ENCODE results near the gene CFAP141.
A peak's percentile ranks its signal among the peaks of the same experiment; 100 is the strongest.

Gene CFAP141

DNA sequence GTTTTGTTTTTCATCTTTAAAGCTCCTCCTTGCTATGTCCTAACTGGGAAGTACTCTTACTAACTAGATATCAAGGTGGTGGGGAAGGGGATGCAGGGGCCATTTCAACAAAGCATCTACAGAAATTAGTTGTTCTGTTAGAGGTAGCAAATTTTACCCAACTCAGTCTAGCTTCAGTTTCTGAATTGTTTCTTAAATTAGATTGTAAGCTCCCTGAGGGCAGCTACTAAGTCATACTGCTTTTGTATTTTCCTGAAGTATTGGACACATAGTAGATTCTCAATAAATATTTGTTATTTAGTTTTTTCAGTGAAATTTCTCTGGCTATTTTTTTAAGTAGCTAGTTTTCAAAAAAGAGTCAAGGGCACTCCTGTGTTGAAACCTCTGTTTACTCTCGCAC lies 16.4 kb upstream of the CFAP141 start:
- Histone ChIP-seq H3K9me2 (replicated peaks; ENCODE audit: low read depth, low read length) (no peaks in the 10 kb centered on the region), H3K4me3 (ENCODE audit: low read length, poor library complexity, severe bottlenecking) (peak overlapping the region; percentile 91), H3K27me3 (ENCODE audit: insufficient read depth, low read length, poor library complexity, severe bottlenecking) (no peaks in the 10 kb centered on the region), H3K9ac (ENCODE audit: low read depth, low read length, poor library complexity, severe bottlenecking) (peak overlapping the region; percentile 97), H3K79me2 (ENCODE audit: insufficient read depth, low read length) (peaks cover 95% of the 10 kb centered on the region), H3K9me3 (ENCODE audit: insufficient read depth, low read depth, low read length) (no peaks in the 10 kb centered on the region), H3K36me3 (ENCODE audit: insufficient read depth, low read length) (peaks cover 22% of the 10 kb centered on the region), H2AFZ (ENCODE audit: low read length) (no peak overlapping the region), H3K4me1 (ENCODE audit: insufficient read depth, low read length, poor library complexity, severe bottlenecking) (peaks cover 58% of the 10 kb centered on the region), H4K20me1 (ENCODE audit: insufficient read depth, low read length, poor library complexity, severe bottlenecking) (peaks cover 77% of the 10 kb centered on the region), H3F3A (ENCODE audit: low read depth) (no peaks in the 10 kb centered on the region), H3K4me2 (ENCODE audit: low read depth, low read length, poor library complexity, severe bottlenecking) (peak overlapping the region; percentile 99)
- TF ChIP-seq, protein P1, sequence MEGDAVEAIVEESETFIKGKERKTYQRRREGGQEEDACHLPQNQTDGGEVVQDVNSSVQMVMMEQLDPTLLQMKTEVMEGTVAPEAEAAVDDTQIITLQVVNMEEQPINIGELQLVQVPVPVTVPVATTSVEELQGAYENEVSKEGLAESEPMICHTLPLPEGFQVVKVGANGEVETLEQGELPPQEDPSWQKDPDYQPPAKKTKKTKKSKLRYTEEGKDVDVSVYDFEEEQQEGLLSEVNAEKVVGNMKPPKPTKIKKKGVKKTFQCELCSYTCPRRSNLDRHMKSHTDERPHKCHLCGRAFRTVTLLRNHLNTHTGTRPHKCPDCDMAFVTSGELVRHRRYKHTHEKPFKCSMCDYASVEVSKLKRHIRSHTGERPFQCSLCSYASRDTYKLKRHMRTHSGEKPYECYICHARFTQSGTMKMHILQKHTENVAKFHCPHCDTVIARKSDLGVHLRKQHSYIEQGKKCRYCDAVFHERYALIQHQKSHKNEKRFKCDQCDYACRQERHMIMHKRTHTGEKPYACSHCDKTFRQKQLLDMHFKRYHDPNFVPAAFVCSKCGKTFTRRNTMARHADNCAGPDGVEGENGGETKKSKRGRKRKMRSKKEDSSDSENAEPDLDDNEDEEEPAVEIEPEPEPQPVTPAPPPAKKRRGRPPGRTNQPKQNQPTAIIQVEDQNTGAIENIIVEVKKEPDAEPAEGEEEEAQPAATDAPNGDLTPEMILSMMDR (conservative IDR thresholded peaks at IDR 0.05; ENCODE audit: low read length): no peak
- no peak for TF ChIP-seq EZH2phosphoT487 (IDR thresholded peaks at IDR 0.05; ENCODE audit: borderline replicate concordance)

DNA sequence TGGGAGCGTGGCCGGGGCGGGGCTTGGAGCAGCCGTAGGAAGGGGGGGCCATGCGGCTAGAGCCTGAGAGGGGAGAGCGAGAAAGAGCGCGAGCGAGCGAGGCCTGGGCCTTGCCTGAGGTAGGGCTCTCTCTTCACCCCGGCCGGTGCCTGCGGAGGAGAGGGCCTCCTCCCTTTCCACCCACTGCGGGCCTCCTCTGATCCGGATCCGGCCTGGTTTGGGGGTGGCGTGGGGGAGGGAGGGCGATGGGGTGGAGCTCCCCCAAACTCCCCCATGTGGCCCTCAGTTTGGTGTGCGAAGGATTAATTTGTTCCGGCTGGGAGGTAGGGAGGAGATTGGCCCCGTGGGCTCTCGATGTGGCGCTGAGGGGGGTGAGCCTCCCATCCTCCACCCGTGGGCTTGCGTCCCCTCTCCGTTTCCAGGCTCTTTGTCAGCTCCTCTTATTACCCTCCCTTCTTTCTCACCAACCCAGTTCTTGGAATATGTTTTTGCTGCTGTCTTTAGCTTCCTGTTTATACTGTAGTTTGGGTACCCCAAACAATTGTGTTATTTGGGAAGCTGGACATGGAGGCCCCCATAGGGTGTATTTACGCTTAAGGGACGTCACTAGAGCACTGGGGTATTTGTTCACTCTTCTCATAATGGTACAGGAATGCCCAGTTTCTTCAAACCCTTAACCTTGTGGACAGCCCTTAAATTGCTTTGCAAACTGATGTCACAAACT lies 15.3 kb upstream of the CFAP141 start:
- peaks cover 15% of the 10 kb centered on the region for H3K36me3 ChIP-seq (ENCODE audit: insufficient read depth, low read length)
- peaks cover 95% of the 10 kb centered on the region for H3K79me2 ChIP-seq (ENCODE audit: insufficient read depth, low read length)
- H3K27me3 ChIP-seq (ENCODE audit: insufficient read depth, low read length, poor library complexity, severe bottlenecking): no peaks in the 10 kb centered on the region
- H2AFZ ChIP-seq (ENCODE audit: low read length): no peak overlapping the region
- H3K9me2 ChIP-seq (replicated peaks; ENCODE audit: low read depth, low read length): no peaks in the 10 kb centered on the region
- peaks cover 75% of the 10 kb centered on the region for H4K20me1 ChIP-seq (ENCODE audit: insufficient read depth, low read length, poor library complexity, severe bottlenecking)
- H3K4me2 ChIP-seq (ENCODE audit: low read depth, low read length, poor library complexity, severe bottlenecking): peak overlapping the region; percentile 99
- H3F3A ChIP-seq (ENCODE audit: low read depth): no peaks in the 10 kb centered on the region
- TF ChIP-seq, protein P1 (conservative IDR thresholded peaks at IDR 0.05; ENCODE audit: low read length): no peak
- no peak for TF ChIP-seq EZH2phosphoT487 (IDR thresholded peaks at IDR 0.05; ENCODE audit: borderline replicate concordance)
- no peaks in the 10 kb centered on the region for H3K9me3 ChIP-seq (ENCODE audit: insufficient read depth, low read depth, low read length)
- H3K9ac ChIP-seq (ENCODE audit: low read depth, low read length, poor library complexity, severe bottlenecking): peak overlapping the region; percentile 97
- H3K4me1 ChIP-seq (ENCODE audit: insufficient read depth, low read length, poor library complexity, severe bottlenecking): peaks cover 62% of the 10 kb centered on the region
- H3K4me3 ChIP-seq (ENCODE audit: low read length, poor library complexity, severe bottlenecking): peak overlapping the region; percentile 91

DNA sequence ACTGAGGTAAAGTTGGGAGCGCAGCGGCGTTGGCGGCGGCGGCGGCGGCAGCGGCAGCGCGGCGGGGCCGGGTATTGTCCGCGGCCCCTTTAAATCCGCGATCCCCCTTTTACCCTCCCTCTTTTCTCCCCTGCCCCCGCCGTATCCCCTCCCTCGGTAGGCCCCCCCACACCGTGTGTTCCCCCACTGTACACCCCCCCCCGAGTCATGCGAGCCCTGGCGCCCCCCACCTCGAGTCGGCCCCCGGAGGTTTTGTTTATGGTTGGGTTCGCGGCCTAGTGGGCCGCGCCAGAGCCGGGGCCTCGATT lies 14.8 kb upstream of the CFAP141 start:
- Histone ChIP-seq H3K9ac (ENCODE audit: low read depth, low read length, poor library complexity, severe bottlenecking) (peak overlapping the region; percentile 97), H3K27me3 (ENCODE audit: insufficient read depth, low read length, poor library complexity, severe bottlenecking) (no peaks in the 10 kb centered on the region), H3K79me2 (ENCODE audit: insufficient read depth, low read length) (peaks cover 95% of the 10 kb centered on the region), H4K20me1 (ENCODE audit: insufficient read depth, low read length, poor library complexity, severe bottlenecking) (peaks cover 70% of the 10 kb centered on the region), H3K4me3 (ENCODE audit: low read length, poor library complexity, severe bottlenecking) (peak overlapping the region; percentile 91), H2AFZ (ENCODE audit: low read length) (no peak overlapping the region), H3K4me2 (ENCODE audit: low read depth, low read length, poor library complexity, severe bottlenecking) (peak overlapping the region; percentile 99), H3F3A (ENCODE audit: low read depth) (no peaks in the 10 kb centered on the region), H3K9me2 (replicated peaks; ENCODE audit: low read depth, low read length) (no peaks in the 10 kb centered on the region), H3K36me3 (ENCODE audit: insufficient read depth, low read length) (peaks cover 15% of the 10 kb centered on the region), H3K9me3 (ENCODE audit: insufficient read depth, low read depth, low read length) (no peaks in the 10 kb centered on the region), H3K4me1 (ENCODE audit: insufficient read depth, low read length, poor library complexity, severe bottlenecking) (peaks cover 60% of the 10 kb centered on the region)
- TF ChIP-seq EZH2phosphoT487 (IDR thresholded peaks at IDR 0.05; ENCODE audit: borderline replicate concordance): no peak
- TF ChIP-seq, protein P1 (conservative IDR thresholded peaks at IDR 0.05; ENCODE audit: low read length): no peak

All from Loucy (cell line).